H1 (cell line): Measurements from ENCODE around the gene ASTN1. TPM values are rescaled to one million over a fixed set of nuclear protein-coding genes. Genes with fewer than 3 reads are reported as not detected.

ENCODE experiments used
- CHD7 ChIP-seq: fragments of 300-600 bp; sonication (generic); IDR thresholded peaks from 2 replicates; pipeline ENCODE4 v1.7.1; 2012; ENCODE audit warnings: low read length, moderate library complexity, mild to moderate bottlenecking, inconsistent platforms; ENCODE audit not compliant: insufficient replicate concordance
- KDM5A ChIP-seq: fragments of 200-600 bp; IDR thresholded peaks from 2 replicates; pipeline ENCODE4 v1.7.1; 2012; ENCODE audit warnings: mild to moderate bottlenecking, low read length, inconsistent platforms, mixed read lengths
- polyA plus RNA-seq, 7 experiments: library from polyadenylated mRNA; depleted of rRNA in 3 of 7; stranded (reverse) in 5 of 7; unstranded in 2 of 7; fragments of >200 nt in 5 of 7; fragments of 200-250 nt in 2 of 7; gene quantifications; 1 replicate in 5 of 7; 2 replicates in 1 of 7; 4 replicates in 1 of 7; pipeline versions ENCODE4 v1.2.1 to v1.2.3, GENCODE V29; 2011 to 2013; ENCODE audit warnings: missing spikeins in 2 of 7, mixed read lengths in 2 of 7
- total RNA-seq: library from RNA; stranded (reverse); fragmentation: NEBNext Ultra II Directional; extraction: Animal tissue kit (Norgen Biotek cat#: 25700); gene quantifications from 2 replicates; pipeline ENCODE4 v1.2.1, GENCODE V29; 2021

ASTN1 gene
- total and polyA plus RNA-seq, 2 of the 8 experiments (the other 6 are each of a cell fraction or from before 2014, with no cell fraction given), result 2.9 to 4.1 TPM

- TF ChIP-seq CHD7, result no peak
- TF ChIP-seq KDM5A, result no peak
These were observed 166.2 kb downstream of the ASTN1 start (continued) for GRCh38 chr1:176998183-176998795.
